Measurements from ENCODE around the gene C20orf144.

DNA sequence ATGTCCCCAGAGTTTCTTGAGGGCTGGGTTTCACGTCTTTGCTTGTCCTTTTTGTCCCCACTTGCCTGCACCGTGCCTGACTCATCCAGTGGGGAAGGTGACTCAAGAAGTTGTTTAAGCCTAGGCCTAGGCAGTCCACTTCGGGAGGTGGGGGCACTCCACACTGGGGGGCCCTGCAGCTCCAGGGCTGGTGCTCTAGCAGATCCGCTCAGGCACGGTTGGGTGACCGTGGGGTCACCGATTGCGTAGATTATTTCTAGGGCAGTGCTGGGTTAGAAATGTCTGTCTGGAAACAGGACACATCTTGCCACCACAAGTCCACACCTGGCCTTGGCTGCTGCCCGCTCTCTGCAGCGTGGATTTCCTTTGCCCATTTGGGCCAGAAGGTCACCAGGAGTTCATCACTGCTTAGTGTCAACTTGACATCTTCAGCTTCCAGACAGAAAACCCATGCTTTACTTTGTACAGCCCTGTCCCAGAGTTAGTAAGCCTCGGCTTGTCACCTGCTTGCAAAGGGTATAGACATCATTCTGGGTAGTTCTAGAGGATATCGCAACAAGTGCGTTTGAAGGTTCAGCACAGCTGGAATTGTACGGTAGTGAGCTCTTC lies 13.6 kb upstream of the C20orf144 start:
- TF ChIP-seq, protein P1, sequence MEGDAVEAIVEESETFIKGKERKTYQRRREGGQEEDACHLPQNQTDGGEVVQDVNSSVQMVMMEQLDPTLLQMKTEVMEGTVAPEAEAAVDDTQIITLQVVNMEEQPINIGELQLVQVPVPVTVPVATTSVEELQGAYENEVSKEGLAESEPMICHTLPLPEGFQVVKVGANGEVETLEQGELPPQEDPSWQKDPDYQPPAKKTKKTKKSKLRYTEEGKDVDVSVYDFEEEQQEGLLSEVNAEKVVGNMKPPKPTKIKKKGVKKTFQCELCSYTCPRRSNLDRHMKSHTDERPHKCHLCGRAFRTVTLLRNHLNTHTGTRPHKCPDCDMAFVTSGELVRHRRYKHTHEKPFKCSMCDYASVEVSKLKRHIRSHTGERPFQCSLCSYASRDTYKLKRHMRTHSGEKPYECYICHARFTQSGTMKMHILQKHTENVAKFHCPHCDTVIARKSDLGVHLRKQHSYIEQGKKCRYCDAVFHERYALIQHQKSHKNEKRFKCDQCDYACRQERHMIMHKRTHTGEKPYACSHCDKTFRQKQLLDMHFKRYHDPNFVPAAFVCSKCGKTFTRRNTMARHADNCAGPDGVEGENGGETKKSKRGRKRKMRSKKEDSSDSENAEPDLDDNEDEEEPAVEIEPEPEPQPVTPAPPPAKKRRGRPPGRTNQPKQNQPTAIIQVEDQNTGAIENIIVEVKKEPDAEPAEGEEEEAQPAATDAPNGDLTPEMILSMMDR (IDR thresholded peaks at IDR 0.05 in 4 of 5, conservative IDR thresholded peaks at IDR 0.05 in 1 of 5), result no peak
- no peak for TF ChIP-seq POLR2A (IDR thresholded peaks at IDR 0.05)
